A549 (cell line): Measurements from ENCODE around the gene TCEANC2.

Experiments used
- BHLHE40 ChIP-seq: IDR thresholded peaks from 2 replicates; pipeline ENCODE4 v1.6.1; 2012; ENCODE audit warnings: low read depth, low read length, inconsistent platforms
- GATA3 ChIP-seq: IDR thresholded peaks from 2 replicates; pipeline ENCODE4 v1.6.1; 2012; ENCODE audit warnings: borderline replicate concordance
- HOXA7 ChIP-seq: fragments of 250-450 bp; sonication (Bioruptor Pico); IDR thresholded peaks from 2 replicates; pipeline ENCODE4 v1.5.0; 2020; ENCODE audit warnings: mild to moderate bottlenecking, moderate library complexity
- POLR2A ChIP-seq: IDR thresholded peaks from 2 replicates; pipeline ENCODE4 v1.6.1; 2012; ENCODE audit warnings: mild to moderate bottlenecking, low read length
- POLR2AphosphoS2 ChIP-seq: conservative IDR thresholded peaks from 2 replicates; pipeline ENCODE4 v1.6.1; 2012; ENCODE audit warnings: low read length, improper control_type of control experiment, inconsistent platforms
- RNF2 ChIP-seq: fragments of 200-600 bp; sonication (generic); IDR thresholded peaks from 2 replicates; pipeline ENCODE4 v1.6.1; 2016; ENCODE audit warnings: low read depth, mild to moderate bottlenecking, antibody characterized with exemption, moderate library complexity, borderline replicate concordance
- TF ChIP-seq, protein P1 (sequence below): fragments of >200 bp; sonication (Bioruptor Twin); formaldehyde crosslinking; IDR thresholded peaks from 3 replicates; pipeline ENCODE4 v1.5.1; 2016
- TF ChIP-seq, protein P2 (sequence below): fragments of 200-600 bp; sonication (generic); IDR thresholded peaks from 2 replicates; pipeline ENCODE4 v1.6.1; 2016; ENCODE audit warnings: antibody characterized with exemption, mild to moderate bottlenecking, moderate library complexity

DNA sequence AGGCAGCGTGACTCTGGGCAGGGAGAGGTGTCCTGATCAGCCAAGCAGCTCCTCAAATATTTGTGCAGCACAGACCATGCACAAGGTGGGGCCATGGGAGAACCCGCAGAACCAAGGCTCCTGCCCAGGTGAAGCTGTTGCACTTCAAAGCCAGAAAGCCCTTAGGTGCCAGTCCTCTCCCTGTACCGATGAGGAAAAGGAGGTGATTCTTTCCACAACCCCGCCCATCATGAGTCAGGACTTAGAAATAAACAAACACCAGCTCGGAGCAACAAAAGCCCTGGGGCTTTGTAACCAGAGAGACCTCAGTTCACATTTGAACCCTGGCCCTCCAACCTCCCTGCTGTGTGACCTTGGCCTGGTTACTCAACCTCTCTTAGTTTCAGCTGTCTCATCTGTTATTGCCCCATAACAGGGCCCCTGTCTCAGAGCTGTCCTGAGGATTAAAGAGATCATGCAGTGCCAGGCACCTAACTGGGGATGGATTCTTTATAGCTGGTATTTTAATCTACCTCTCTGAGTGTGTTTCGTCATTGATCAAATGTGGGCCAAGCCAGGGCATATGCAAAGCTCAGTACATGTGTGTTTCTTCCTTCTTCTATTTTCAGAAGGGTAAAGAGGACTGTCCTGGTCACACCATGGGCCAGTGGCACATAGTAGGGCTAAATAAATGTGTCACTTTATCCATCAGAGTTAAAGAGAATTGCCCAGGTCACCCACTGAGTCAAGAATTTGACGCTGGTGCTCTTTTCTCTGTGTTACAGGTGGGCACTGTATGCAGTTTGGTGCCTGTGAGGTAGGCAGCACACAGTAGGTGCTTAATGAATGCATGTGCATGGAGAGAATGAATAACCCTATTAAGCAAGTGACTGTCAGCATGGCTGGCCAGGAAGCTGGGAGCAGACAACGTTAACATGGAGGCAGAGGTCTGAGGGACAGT, 36.8 kb upstream of the TCEANC2 start:
- no peak for TF ChIP-seq HOXA7 (CRISPR knock-in tag)
- no peak for TF ChIP-seq BHLHE40
- TF ChIP-seq POLR2A, result no peak
- TF ChIP-seq GATA3, result no peak
- TF ChIP-seq, protein P1, sequence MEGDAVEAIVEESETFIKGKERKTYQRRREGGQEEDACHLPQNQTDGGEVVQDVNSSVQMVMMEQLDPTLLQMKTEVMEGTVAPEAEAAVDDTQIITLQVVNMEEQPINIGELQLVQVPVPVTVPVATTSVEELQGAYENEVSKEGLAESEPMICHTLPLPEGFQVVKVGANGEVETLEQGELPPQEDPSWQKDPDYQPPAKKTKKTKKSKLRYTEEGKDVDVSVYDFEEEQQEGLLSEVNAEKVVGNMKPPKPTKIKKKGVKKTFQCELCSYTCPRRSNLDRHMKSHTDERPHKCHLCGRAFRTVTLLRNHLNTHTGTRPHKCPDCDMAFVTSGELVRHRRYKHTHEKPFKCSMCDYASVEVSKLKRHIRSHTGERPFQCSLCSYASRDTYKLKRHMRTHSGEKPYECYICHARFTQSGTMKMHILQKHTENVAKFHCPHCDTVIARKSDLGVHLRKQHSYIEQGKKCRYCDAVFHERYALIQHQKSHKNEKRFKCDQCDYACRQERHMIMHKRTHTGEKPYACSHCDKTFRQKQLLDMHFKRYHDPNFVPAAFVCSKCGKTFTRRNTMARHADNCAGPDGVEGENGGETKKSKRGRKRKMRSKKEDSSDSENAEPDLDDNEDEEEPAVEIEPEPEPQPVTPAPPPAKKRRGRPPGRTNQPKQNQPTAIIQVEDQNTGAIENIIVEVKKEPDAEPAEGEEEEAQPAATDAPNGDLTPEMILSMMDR, result no peak
- no peak for TF ChIP-seq RNF2
- TF ChIP-seq, protein P2, sequence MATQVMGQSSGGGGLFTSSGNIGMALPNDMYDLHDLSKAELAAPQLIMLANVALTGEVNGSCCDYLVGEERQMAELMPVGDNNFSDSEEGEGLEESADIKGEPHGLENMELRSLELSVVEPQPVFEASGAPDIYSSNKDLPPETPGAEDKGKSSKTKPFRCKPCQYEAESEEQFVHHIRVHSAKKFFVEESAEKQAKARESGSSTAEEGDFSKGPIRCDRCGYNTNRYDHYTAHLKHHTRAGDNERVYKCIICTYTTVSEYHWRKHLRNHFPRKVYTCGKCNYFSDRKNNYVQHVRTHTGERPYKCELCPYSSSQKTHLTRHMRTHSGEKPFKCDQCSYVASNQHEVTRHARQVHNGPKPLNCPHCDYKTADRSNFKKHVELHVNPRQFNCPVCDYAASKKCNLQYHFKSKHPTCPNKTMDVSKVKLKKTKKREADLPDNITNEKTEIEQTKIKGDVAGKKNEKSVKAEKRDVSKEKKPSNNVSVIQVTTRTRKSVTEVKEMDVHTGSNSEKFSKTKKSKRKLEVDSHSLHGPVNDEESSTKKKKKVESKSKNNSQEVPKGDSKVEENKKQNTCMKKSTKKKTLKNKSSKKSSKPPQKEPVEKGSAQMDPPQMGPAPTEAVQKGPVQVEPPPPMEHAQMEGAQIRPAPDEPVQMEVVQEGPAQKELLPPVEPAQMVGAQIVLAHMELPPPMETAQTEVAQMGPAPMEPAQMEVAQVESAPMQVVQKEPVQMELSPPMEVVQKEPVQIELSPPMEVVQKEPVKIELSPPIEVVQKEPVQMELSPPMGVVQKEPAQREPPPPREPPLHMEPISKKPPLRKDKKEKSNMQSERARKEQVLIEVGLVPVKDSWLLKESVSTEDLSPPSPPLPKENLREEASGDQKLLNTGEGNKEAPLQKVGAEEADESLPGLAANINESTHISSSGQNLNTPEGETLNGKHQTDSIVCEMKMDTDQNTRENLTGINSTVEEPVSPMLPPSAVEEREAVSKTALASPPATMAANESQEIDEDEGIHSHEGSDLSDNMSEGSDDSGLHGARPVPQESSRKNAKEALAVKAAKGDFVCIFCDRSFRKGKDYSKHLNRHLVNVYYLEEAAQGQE, result no peak
- no peak for TF ChIP-seq POLR2AphosphoS2
